Measurements from ENCODE around the gene TMEM120A. TPM values are rescaled to one million over a fixed set of nuclear protein-coding genes. Genes with fewer than 3 reads are reported as not detected.

The TMEM120A gene
- total RNA-seq, 2 experiments from 2014 or later: 15.9 to 17.6 TPM

GRCh38 chr7:75971309-75971960, 23.0 kb downstream of the TMEM120A start:
- H3K27ac Mint-ChIP-seq: no peak overlapping the region
- no peaks in the 10 kb centered on the region for H3K27me3 Mint-ChIP-seq (ENCODE audit: low read depth)
- no peak overlapping the region for H3K4me3 Mint-ChIP-seq
- ChIA-PET CTCF (no interaction called here), POLR2A (no interaction called here)
- no peaks in the 10 kb centered on the region for H3K9me3 Mint-ChIP-seq (ENCODE audit: insufficient read depth)
- no peak for DNase-seq
- no peak for ATAC-seq
- no peaks in the 10 kb centered on the region for H3K4me1 Mint-ChIP-seq (ENCODE audit: low read depth)
- H3K36me3 Mint-ChIP-seq (ENCODE audit: low read depth): peaks cover 4% of the 10 kb centered on the region

- Mint-ChIP-seq H3K27ac (no peak overlapping the region), H3K9me3 (ENCODE audit: insufficient read depth) (no peaks in the 10 kb centered on the region), H3K36me3 (ENCODE audit: low read depth) (peaks cover 4% of the 10 kb centered on the region), H3K27me3 (ENCODE audit: low read depth) (no peaks in the 10 kb centered on the region), H3K4me3 (no peak overlapping the region), H3K4me1 (ENCODE audit: low read depth) (no peaks in the 10 kb centered on the region)
- DNase-seq: no peak
- ChIA-PET CTCF (no interaction called here), POLR2A (no interaction called here)
- ATAC-seq: no peak
Observed at GRCh38 chr7:75969704-75970498, 24.5 kb downstream of the TMEM120A start.

- POLR2A ChIA-PET: interaction anchor here (0.6 kb wide), 1 partner anchor 35 kb away, joined by 3 read pairs; no protein-coding TSS in a partner anchor
- Mint-ChIP-seq H3K9me3 (ENCODE audit: insufficient read depth) (no peaks in the 10 kb centered on the region), H3K27ac (no peak overlapping the region), H3K36me3 (ENCODE audit: low read depth) (peaks cover 2% of the 10 kb centered on the region), H3K4me1 (ENCODE audit: low read depth) (no peaks in the 10 kb centered on the region), H3K4me3 (no peak overlapping the region), H3K27me3 (ENCODE audit: low read depth) (no peaks in the 10 kb centered on the region)
- no peak for DNase-seq
- CTCF ChIA-PET: no interaction called here
- no peak for ATAC-seq
Observed at GRCh38 chr7:75969182-75969581, 25.2 kb downstream of the TMEM120A start.

- H3K27me3 Mint-ChIP-seq (ENCODE audit: low read depth): no peaks in the 10 kb centered on the region
Observed at GRCh38 chr7:75968561-75969001, 25.8 kb downstream of the TMEM120A start.

GRCh38 chr7:75968012-75968411, 26.4 kb downstream of the TMEM120A start:
- Mint-ChIP-seq H3K4me1 (ENCODE audit: low read depth) (no peaks in the 10 kb centered on the region), H3K27ac (no peak overlapping the region), H3K9me3 (ENCODE audit: insufficient read depth) (no peaks in the 10 kb centered on the region), H3K27me3 (ENCODE audit: low read depth) (no peaks in the 10 kb centered on the region), H3K36me3 (ENCODE audit: low read depth) (peaks cover 2% of the 10 kb centered on the region), H3K4me3 (no peak overlapping the region)
- DNase-seq (no peak), ATAC-seq (no peak)
- CTCF ChIA-PET: no interaction called here
- POLR2A ChIA-PET: no interaction called here

More at GRCh38 chr7:75968561-75969001, 25.8 kb downstream of the TMEM120A start:
- peaks cover 2% of the 10 kb centered on the region for H3K36me3 Mint-ChIP-seq (ENCODE audit: low read depth)
- ATAC-seq (no peak), DNase-seq (no peak)
- H3K4me3 Mint-ChIP-seq: no peak overlapping the region
- ChIA-PET POLR2A (interaction anchor here (0.6 kb wide), 1 partner anchor 36 kb away, joined by 3 read pairs; no protein-coding TSS in a partner anchor), CTCF (no interaction called here)
- no peaks in the 10 kb centered on the region for H3K4me1 Mint-ChIP-seq (ENCODE audit: low read depth)
- no peaks in the 10 kb centered on the region for H3K9me3 Mint-ChIP-seq (ENCODE audit: insufficient read depth)
- no peak overlapping the region for H3K27ac Mint-ChIP-seq

- Mint-ChIP-seq H3K27ac (no peak overlapping the region), H3K9me3 (ENCODE audit: insufficient read depth) (no peaks in the 10 kb centered on the region), H3K4me3 (no peak overlapping the region), H3K27me3 (ENCODE audit: low read depth) (no peaks in the 10 kb centered on the region), H3K4me1 (ENCODE audit: low read depth) (no peaks in the 10 kb centered on the region), H3K36me3 (ENCODE audit: low read depth) (peaks cover 2% of the 10 kb centered on the region)
- ChIA-PET CTCF (no interaction called here), POLR2A (interaction anchor here (0.6 kb wide), 1 partner anchor 77 kb away, joined by 3 read pairs; no protein-coding TSS in a partner anchor)
- ATAC-seq: no peak
- DNase-seq: no peak
Observed at GRCh38 chr7:75967487-75967997, 26.9 kb downstream of the TMEM120A start.

GRCh38 chr7:75967055-75967454, 27.3 kb downstream of the TMEM120A start:
- Mint-ChIP-seq H3K4me1 (ENCODE audit: low read depth) (no peaks in the 10 kb centered on the region), H3K9me3 (ENCODE audit: insufficient read depth) (no peaks in the 10 kb centered on the region), H3K36me3 (ENCODE audit: low read depth) (no peaks in the 10 kb centered on the region), H3K27me3 (ENCODE audit: low read depth) (no peaks in the 10 kb centered on the region), H3K4me3 (no peak overlapping the region), H3K27ac (no peak overlapping the region)
- POLR2A ChIA-PET: interaction anchor here (0.6 kb wide), 1 partner anchor 76 kb away, joined by 3 read pairs; no protein-coding TSS in a partner anchor
- ATAC-seq: no peak
- no peak for DNase-seq
- CTCF ChIA-PET: no interaction called here

- no peak for ATAC-seq
- Mint-ChIP-seq H3K9me3 (ENCODE audit: insufficient read depth) (no peaks in the 10 kb centered on the region), H3K4me3 (no peak overlapping the region), H3K4me1 (ENCODE audit: low read depth) (no peaks in the 10 kb centered on the region), H3K36me3 (ENCODE audit: low read depth) (no peaks in the 10 kb centered on the region), H3K27ac (no peak overlapping the region), H3K27me3 (ENCODE audit: low read depth) (no peaks in the 10 kb centered on the region)
- CTCF ChIA-PET: no interaction called here
- POLR2A ChIA-PET: no interaction called here
- DNase-seq: no peak
Observed at GRCh38 chr7:75966190-75966961, 28.0 kb downstream of the TMEM120A start.

GRCh38 chr7:75965617-75966016, 28.8 kb downstream of the TMEM120A start:
- POLR2A ChIA-PET: no interaction called here
- Mint-ChIP-seq H3K36me3 (ENCODE audit: low read depth) (no peaks in the 10 kb centered on the region), H3K27me3 (ENCODE audit: low read depth) (no peaks in the 10 kb centered on the region)

GRCh38 chr7:75963381-75963995, 30.9 kb downstream of the TMEM120A start:
- no peak for ATAC-seq
- Mint-ChIP-seq H3K4me1 (ENCODE audit: low read depth) (no peaks in the 10 kb centered on the region), H3K9me3 (ENCODE audit: insufficient read depth) (no peaks in the 10 kb centered on the region), H3K27me3 (ENCODE audit: low read depth) (no peaks in the 10 kb centered on the region), H3K27ac (no peak overlapping the region), H3K4me3 (no peak overlapping the region), H3K36me3 (ENCODE audit: low read depth) (no peaks in the 10 kb centered on the region)
- POLR2A ChIA-PET: no interaction called here
- CTCF ChIA-PET: no interaction called here
- no peak for DNase-seq

More at GRCh38 chr7:75965617-75966016, 28.8 kb downstream of the TMEM120A start:
- CTCF ChIA-PET: no interaction called here
- ATAC-seq (no peak), DNase-seq (no peak)
- no peaks in the 10 kb centered on the region for H3K9me3 Mint-ChIP-seq (ENCODE audit: insufficient read depth)
- H3K27ac Mint-ChIP-seq: no peak overlapping the region
- no peaks in the 10 kb centered on the region for H3K4me1 Mint-ChIP-seq (ENCODE audit: low read depth)
- no peak overlapping the region for H3K4me3 Mint-ChIP-seq

GRCh38 chr7:75962607-75963380, 31.6 kb downstream of the TMEM120A start:
- Mint-ChIP-seq H3K36me3 (ENCODE audit: low read depth) (no peaks in the 10 kb centered on the region), H3K9me3 (ENCODE audit: insufficient read depth) (no peaks in the 10 kb centered on the region), H3K4me1 (ENCODE audit: low read depth) (no peaks in the 10 kb centered on the region), H3K27me3 (ENCODE audit: low read depth) (no peaks in the 10 kb centered on the region), H3K4me3 (no peak overlapping the region), H3K27ac (no peak overlapping the region)
- ATAC-seq (no peak), DNase-seq (no peak)
- ChIA-PET POLR2A (no interaction called here), CTCF (no interaction called here)

All from activated CD8-positive, alpha-beta T cell treated with anti-CD3 and anti-CD28 coated beads, Interleukin-2, amount 10 ng/mL, durations not matched to agents 7 days and 5 days (primary cell).